ENCODE results near the gene SLC35F3. TPM values are rescaled to one million over a fixed set of nuclear protein-coding genes. Genes with fewer than 3 reads are reported as not detected.
"Not testable (repeated sequence)": the region's sequence is repeated elsewhere in the genome, so short reads cannot be mapped to it uniquely, and the experiment has no call there.

Gene SLC35F3
- total and polyA plus RNA-seq, 9 donors: 0.04 to 0.69 (median 0.17) TPM; not detected in 3

- intact Hi-C loops (cut with DNase I): no loop called here
- no peaks in the 10 kb centered on the region for H3K36me3 ChIP-seq
- TF ChIP-seq EP300 (IDR thresholded peaks at IDR 0.05): no peak
- TF ChIP-seq CTCF (IDR thresholded peaks at IDR 0.05): no peak
- no peak for TF ChIP-seq POLR2A (IDR thresholded peaks at IDR 0.05)
- H3K4me3 ChIP-seq: no peak overlapping the region
- no peaks in the 10 kb centered on the region for H3K4me1 ChIP-seq (ENCODE audit: insufficient read depth)
- DNase-seq: no peak
- H3K27me3 ChIP-seq: no peaks in the 10 kb centered on the region
- no peak overlapping the region for H3K27ac ChIP-seq
- peaks cover 0 to 4% of the 10 kb centered on the region in 2 donors for H3K9me3 ChIP-seq
These were observed 336.2 kb downstream of the SLC35F3 start for GRCh38 chr1:234240680-234241079.

GRCh38 chr1:234241941-234242490 is 337.5 kb downstream of the SLC35F3 start:
- TF ChIP-seq POLR2A (IDR thresholded peaks at IDR 0.05) (no peak), EP300 (IDR thresholded peaks at IDR 0.05) (no peak)
- Histone ChIP-seq H3K4me1 (ENCODE audit: insufficient read depth) (no peaks in the 10 kb centered on the region), H3K27me3 (no peaks in the 10 kb centered on the region), H3K36me3 (no peaks in the 10 kb centered on the region), H3K27ac (no peak overlapping the region), H3K4me3 (no peak overlapping the region), H3K9me3 (peaks cover 0 to 5% of the 10 kb centered on the region in 2 donors)
- 87 to 91% (median 90%) methylated on average over 5 of the region's 5 CpGs for WGBS, 3 donors
- intact Hi-C loops (cut with DNase I): no loop called here
- no peak for DNase-seq

GRCh38 chr1:234243521-234244260 is 339.2 kb downstream of the SLC35F3 start:
- no peak for TF ChIP-seq EP300 (IDR thresholded peaks at IDR 0.05)
- TF ChIP-seq CTCF (IDR thresholded peaks at IDR 0.05): no peak
- TF ChIP-seq POLR2A (IDR thresholded peaks at IDR 0.05): no peak
- Histone ChIP-seq H3K36me3 (no peaks in the 10 kb centered on the region), H3K27ac (no peak overlapping the region), H3K27me3 (no peaks in the 10 kb centered on the region), H3K4me1 (ENCODE audit: insufficient read depth) (no peaks in the 10 kb centered on the region), H3K9me3 (peaks cover 0 to 5% of the 10 kb centered on the region in 2 donors), H3K4me3 (no peak overlapping the region)
- DNase-seq: no peak
- 63 to 68% (median 67%) methylated on average over 3 of the region's 3 CpGs for WGBS, 3 donors
- intact Hi-C loops (cut with DNase I): no loop called here

GRCh38 chr1:234244482-234244881 is 340.0 kb downstream of the SLC35F3 start:
- no peak for TF ChIP-seq POLR2A (IDR thresholded peaks at IDR 0.05)
- TF ChIP-seq EP300 (IDR thresholded peaks at IDR 0.05): no peak
- no peak for TF ChIP-seq CTCF (IDR thresholded peaks at IDR 0.05)
- H3K36me3 ChIP-seq: no peaks in the 10 kb centered on the region
- intact Hi-C loops (cut with DNase I): no loop called here
- DNase-seq: no peak
- no peak overlapping the region for H3K27ac ChIP-seq
- peaks cover 0 to 5% of the 10 kb centered on the region in 2 donors for H3K9me3 ChIP-seq
- H3K4me3 ChIP-seq: no peak overlapping the region
- H3K4me1 ChIP-seq (ENCODE audit: insufficient read depth): no peaks in the 10 kb centered on the region
- no peaks in the 10 kb centered on the region for H3K27me3 ChIP-seq

GRCh38 chr1:234246638-234247116 is 342.2 kb downstream of the SLC35F3 start:
- Histone ChIP-seq H3K4me3 (no peak overlapping the region), H3K27ac (no peak overlapping the region), H3K27me3 (no peaks in the 10 kb centered on the region), H3K9me3 (peaks cover 0 to 5% of the 10 kb centered on the region in 2 donors), H3K36me3 (no peaks in the 10 kb centered on the region), H3K4me1 (ENCODE audit: insufficient read depth) (no peaks in the 10 kb centered on the region)
- TF ChIP-seq CTCF (IDR thresholded peaks at IDR 0.05): no peak
- no peak for TF ChIP-seq EP300 (IDR thresholded peaks at IDR 0.05)
- TF ChIP-seq POLR2A (IDR thresholded peaks at IDR 0.05): no peak
- intact Hi-C loops (cut with DNase I): no loop called here
- no peak for DNase-seq
- 80 to 86% (median 85%) methylated on average over 5 of the region's 5 CpGs for WGBS, 3 donors

- H3K9me3 ChIP-seq; H3K4me1 ChIP-seq (ENCODE audit: insufficient read depth); H3K27me3 ChIP-seq; intact Hi-C loops (cut with DNase I); H3K27ac ChIP-seq; H3K4me3 ChIP-seq; DNase-seq; H3K36me3 ChIP-seq: not testable (repeated sequence)
- 64 to 88% (median 83%) methylated on average over 4 of the region's 4 CpGs for WGBS, 3 donors
These were observed 343.3 kb downstream of the SLC35F3 start for GRCh38 chr1:234247746-234248145.

Measured in ovary (tissue), 9 donors.